ENCODE measurements around the gene SKAP1.

The SKAP1 gene

DNA sequence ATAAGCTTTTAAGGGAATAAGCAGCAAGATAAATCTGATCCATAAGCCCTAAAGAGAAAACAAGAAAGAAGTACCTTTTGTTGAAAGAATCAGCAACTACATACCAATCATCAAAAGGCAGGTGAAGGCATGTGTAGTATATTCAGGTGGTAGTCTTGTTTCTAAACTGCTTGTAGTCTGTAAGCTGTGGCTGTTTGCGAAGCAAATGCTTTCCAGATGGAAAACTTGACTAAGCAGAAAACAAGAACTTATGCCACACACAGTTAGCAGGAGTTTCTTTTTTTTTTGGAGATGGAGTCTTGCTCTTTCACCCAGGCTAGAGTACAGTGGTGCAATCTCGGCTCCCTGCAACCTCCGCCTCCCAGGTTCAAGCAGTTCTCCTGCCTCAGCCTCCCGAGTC lies 334.4 kb downstream of the SKAP1 start:
- in situ Hi-C loops (cut with MboI; ENCODE audit: low sequenced_read_pairs), result no loop called here

DNA sequence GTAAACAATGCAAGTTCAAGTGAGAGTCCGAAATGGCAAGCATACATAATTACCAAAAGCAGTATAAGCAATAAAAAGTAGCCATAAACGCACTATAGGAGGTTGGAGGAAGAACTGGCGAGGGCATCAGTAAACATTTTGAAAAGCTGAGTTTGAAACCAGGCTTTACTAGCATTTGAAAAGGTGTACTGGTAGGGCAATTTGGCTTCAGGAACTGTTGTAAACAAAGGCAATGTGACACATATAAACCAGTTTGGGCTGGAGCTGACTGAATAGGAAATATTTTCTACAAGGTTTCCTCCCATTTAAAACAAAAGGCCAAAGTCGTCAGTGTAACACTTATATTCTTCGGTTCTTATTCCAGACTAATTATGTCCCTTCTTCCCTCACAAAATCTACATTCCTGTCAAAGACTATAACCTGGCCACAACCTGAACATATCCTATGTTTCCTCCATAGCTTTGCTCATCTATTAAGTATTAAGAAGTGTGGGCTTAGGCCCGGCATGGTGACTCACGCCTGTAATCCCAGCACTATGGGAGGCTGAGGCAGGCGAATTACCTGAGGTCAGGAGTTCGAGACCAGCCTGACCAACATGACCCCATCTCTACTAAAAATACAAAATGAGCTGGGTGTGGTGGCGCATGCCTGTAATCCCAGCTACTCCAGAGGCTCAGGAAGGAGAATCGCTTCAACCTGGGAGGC lies 336.5 kb downstream of the SKAP1 start:
- in situ Hi-C loops (cut with MboI; ENCODE audit: low sequenced_read_pairs), result no loop called here

DNA sequence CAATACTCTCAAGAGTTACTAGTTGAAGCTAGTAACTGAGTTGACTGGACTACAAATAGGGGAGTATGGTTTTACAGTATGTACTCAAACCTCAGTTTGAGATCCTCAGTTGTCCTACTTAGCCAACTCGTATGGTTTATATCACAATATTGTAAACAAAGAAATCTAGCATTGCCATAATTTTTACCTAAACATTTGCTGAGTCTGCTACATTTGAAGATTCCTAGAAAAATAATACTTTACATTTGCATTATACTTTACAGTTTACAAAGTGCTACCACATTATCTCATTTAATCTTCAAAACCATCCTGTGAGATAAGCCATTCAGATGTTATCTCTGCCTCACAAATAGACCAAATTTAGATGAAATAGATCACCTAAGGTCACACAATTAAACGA lies 345.1 kb downstream of the SKAP1 start:
- in situ Hi-C loops (cut with MboI; ENCODE audit: low sequenced_read_pairs), result no loop called here

Data from HL-60/S4 treated with phorbol 12-myristate 13-acetate at 8.2 ng/mL for 4 days and 3 days (cell line).